Left colon (tissue), 2 donors: ENCODE data around the gene KCNH6. TPM values are rescaled to one million over a fixed set of nuclear protein-coding genes. Genes with fewer than 3 reads are reported as not detected.
A peak's percentile ranks its signal among the peaks of the same experiment; 100 is the strongest.

Experiments used
- ATAC-seq: fragments of 200-7000 bp; cut with Tn5 transposase; one replicate; pipeline ENCODE4 v1.9.1; 2020; ENCODE audit warnings: mild to moderate bottlenecking, moderate library complexity
- DNase-seq, 2 donors: peaks; one replicate each; pipeline ENCODE4 v3.0.0-alpha.2; 2020
- intact Hi-C, 2 donors: fragments of 100-400 bp; cut with DNase I in 1 of 2; cut with micrococcal nuclease in 1 of 2; formaldehyde crosslinking; loops; one replicate each; pipeline versions ENCODE4 v1.11.2 to v1.14.0; 2022; cut with DNase I, micrococcal nuclease
- total RNA-seq, 2 donors: library from RNA; stranded (reverse); fragmentation: NEBNext Ultra II Directional; extraction: Animal tissue kit (Norgen Biotek cat#: 25700); gene quantifications; one replicate each; pipeline ENCODE4 v1.2.1, GENCODE V29; 2021
- donor health status: DM: no; HTN: no; CAD: no.
- donor health status: DM: yes; HTN: yes; CAD: no.

KCNH6 gene
- total RNA-seq, 2 donors from 2014 or later = 0.58 to 1.1 TPM

DNA sequence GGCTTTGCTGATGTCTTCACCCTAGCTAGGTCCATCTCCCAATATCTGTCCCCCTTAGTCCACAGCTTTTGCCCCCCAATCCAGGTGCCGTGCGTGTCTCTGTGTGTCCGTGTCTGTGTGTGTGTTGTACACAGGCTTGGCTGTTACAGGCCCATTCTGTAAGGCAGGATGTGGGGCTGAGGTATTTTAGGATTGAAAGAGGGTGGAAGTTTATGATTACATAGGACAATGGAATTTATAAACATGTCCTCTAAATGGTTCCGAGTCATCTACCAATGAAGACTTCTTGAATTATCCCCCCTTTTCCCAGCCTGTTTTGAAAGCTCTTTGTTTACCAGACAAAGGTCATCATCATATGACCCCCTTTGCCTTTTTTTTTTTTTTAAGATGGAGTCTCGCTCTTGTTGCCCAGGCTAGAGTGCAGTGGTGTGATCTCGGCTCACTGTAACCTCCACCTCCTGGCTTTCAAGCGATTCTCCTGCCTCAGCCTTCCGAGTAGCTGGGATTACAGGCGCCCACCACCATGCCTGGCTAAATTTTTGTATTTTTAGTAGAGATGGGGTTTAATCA is 24.4 kb upstream of the KCNH6 start:
- DNase-seq (no peak), ATAC-seq (no peak)
- intact Hi-C loops = no loop called here

DNA sequence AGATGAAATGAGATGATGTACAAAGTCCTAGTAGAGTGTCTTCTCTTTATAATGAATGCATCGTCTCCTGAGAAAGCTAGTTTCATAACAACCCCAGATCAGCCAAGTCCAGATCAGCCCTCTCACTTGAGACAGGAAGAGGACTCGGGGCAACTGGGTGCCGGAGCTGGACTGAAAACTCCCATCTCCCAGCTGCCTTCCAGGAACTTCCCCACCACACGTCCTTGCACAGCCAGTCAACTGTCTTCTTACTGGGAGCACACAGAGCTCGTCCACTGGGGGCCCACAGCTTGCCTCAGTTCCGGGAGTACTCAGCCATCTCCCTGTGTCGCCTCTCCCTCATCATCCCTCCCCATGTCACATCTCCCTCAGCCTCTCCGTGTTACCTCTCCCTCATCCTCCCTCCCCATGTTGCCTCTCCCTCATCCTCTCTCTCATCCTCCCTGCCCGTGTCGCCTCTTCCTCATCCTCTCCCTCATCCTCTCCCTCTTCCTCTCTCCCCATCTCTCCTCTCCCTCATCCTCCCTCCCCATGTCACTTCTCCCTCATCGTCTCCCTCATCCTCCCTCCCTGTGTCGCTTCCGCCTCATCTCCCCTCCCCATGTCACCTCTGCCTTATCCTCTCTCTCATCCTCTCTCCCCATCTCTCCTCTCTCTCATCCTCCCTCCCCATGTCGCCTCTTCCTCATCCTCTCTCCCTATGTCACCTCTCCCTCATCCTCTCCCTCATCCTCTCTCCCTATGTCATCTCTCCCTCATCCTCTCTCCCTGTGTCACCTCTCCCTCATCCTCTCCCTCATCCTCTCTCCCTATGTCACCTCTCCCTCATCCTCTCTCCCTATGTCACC is 22.4 kb upstream of the KCNH6 start:
- ATAC-seq (no peak), DNase-seq (no peak)
- intact Hi-C loops = no loop called here

DNA sequence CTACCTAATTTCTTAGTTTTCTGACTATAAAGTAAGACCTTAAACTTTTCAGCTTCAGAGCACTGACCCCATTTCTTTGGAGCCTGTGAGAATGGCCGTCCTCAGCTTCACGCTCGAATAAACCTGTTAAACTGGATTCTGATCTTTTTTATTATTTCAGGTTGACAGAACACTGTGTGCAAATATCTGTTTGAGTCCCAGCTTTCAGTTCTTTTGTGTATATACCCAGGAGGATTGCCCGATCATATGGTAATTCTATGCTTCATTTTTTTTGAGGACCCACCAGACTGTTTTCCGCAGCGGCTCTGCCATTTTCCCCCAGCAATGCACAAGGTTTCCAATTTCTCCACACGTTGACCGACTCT is 19.8 kb upstream of the KCNH6 start:
- intact Hi-C loops = no loop called here
- ATAC-seq = peak; percentile 80
- no peak for DNase-seq

DNA sequence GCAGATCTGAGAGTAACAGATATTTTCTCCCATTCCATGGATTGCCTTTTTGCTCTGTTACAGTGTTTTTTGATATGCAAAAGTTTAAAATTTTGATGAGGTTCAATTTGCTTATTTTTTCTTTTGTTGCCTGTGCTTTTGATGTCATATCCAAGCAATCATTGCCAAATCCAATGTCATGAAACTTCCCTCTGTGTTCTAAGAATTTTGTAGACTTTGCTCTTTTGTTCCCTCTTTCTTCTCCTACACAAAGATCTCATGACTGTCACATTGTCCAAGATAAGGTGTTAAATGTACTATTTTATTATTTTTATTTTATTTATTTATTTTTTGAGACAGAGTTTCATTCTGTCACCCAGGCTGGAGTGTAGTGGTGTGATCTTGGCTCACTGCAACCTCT is 18.9 kb upstream of the KCNH6 start:
- no peak for DNase-seq
- ATAC-seq = no peak
- intact Hi-C loops = no loop called here

DNA sequence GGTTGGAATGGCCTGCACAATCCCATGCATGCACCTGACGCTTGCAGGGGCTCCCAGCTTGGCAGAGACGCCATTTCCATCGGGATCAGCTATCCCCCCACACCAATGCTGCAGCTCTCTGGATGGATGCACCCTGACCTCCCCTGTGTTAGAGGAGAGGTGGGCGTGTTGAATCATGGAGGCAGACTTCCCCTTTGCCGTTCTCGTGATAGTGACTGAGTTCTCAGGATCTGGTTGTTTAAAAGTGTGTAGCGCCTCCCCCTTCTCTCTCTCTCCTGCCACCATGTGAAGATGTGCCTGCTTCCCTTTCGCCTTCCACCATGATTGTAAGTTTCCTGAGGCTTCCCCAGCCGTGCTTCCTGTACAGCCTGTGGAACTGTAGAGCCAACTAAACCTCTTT is 17.8 kb upstream of the KCNH6 start:
- intact Hi-C loops = no loop called here
- no peak for DNase-seq
- ATAC-seq = no peak

DNA sequence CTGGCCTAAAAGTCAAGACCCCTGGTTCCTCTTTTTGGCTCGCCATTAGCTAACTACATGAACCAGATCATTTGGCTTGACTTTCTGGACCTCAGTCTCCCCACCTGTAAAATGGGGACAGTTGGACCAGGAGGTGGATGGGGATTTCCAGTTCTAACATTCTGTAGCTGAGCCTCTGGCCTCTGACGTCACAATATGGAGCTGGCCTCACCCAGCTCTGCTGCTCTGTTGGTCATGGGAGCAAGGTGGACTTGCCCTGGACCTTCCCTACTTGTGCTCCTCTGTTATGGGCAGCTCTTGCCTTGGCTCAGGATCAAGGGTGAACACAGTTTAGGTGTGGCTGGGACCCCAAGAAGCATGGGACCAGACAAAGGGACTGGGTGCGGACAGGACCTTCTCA is 16.5 kb upstream of the KCNH6 start:
- no peak for ATAC-seq
- intact Hi-C loops = no loop called here
- no peak for DNase-seq

DNA sequence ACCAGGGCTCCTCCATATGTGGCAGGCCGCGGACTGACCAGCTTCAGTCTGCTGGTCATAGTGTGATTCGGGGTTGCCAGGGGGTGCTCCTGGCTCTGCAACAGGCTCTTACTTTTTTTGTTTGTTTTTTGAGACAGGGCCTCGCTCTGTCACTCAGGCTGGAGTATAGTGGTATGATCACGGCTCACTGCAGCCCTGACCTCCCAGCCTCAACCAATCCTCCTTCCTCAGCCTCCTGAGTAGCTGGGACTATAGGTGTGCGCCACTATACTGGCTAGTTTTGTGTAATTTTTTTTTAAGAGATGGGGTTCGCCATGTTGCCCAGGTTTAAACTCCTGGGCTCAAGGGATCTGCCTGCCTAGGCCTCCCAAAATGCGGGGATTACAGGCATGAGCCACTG is 11.8 kb upstream of the KCNH6 start:
- no peak for ATAC-seq
- intact Hi-C loops = no loop called here
- no peak for DNase-seq

DNA sequence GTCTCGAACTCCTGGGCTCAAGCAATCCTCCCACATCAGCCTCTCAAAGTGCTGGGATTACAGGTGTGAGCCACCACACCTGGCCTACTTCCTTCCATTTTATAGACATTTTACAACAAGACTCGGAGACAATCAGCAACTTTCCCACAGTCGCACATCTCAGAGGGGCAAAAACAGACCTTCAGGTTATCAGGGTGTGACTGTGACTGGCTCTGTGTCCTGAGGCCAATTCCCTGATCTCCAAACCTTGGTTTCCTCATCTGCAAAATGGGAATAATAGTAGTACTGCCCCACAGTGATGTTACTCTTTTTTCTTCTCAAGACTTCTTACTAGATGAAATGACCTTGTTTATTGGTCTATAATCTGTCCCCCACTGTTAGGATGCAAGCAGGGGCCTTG is 10.8 kb upstream of the KCNH6 start:
- no peak for DNase-seq
- ATAC-seq = no peak
- intact Hi-C loops = no loop called here

DNA sequence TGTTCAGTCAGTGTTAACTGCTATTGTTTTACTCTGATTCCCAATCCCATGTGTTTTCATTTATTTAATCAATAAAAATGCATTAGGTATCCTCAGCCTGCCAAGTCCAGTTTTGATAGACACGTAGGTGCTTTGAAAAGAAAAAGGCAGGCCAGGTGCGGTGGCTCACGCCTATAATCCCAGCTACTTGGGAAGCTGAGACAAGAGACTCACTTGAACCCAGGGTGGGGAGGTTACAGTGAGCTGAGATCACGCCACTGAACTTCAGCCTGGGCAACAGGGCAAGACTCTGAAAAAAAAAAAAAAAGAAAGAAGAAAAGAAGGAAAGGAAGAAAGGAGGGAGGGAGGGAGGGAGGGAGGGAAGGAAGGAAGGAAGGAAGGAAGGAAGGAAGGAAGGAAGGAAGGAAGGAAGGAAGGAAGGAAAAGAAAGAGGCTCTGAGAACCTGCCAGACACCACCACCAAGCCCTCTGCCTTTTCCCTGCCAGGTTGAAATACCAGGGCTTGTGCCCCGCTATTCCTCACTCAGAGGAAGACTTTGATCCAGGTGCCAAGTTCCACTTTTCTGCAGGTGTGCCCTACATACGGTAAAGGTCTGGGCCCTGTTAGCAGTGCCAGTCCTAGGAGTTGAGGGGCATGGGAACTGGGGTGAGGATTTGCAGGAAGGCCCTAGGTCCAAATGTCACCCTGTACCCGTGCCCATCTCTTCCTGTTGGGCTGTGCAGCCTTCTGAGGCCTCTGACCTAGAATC is 10.1 kb upstream of the KCNH6 start:
- ATAC-seq (no peak), DNase-seq (no peak)
- intact Hi-C loops = no loop called here

DNA sequence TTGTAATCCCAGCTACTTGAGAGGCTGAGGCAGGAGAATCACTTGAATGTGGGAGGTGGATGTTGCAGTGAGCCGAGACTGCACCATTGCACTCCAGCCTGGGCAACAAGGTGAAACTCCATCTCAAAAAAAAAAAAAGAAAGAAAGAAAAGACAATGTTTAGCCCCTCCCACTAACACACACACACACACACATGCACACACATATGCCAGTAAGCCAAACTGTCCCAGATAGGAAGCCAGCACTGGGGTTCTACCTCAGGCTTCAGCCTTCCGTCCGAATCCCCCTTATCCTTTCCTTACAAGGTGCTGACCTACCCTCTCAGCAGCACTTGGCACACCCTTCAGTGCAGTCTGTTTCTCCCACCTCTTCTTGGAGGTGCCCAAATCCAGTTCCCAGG is 8.7 kb upstream of the KCNH6 start:
- DNase-seq = no peak
- intact Hi-C loops = no loop called here
- ATAC-seq = no peak

DNA sequence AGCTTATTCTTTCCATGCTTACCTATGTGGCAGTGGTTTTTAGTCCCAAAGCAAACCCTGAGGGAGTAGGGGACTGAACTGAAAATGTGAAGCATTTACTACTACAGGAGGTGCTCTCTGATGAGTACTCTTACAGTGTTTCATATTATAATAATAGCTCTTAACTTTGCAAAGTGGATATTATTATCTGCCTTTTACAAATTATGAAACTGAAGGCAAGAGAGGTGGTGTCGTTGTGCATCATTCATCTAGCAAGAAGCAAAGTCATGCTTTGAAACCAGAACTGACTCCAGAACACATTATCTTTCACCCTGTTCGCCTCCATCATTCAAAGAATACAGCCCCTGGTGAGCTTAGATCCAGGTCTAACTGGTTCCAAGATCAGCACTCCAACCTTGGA is 8.2 kb upstream of the KCNH6 start:
- ATAC-seq = no peak
- no peak for DNase-seq
- intact Hi-C loops = no loop called here

DNA sequence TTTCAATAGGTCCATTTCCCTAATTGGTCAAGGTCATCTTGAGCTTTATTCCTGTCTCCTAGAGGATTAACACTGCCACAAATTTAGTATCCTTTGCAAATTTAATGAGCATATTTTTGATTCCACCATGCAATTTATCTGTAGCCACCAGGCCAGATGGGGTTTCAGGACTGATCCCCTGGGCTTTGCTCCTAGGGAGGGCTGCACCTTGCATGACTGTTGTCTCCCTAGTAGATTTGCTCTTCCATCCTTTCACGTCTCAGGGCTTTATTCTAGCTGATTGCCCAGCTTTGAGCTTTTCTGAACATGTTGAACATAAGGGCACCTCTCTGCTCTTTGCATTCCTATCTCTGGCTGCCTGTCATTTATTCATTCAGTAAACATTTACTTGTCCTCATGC is 7.7 kb upstream of the KCNH6 start:
- intact Hi-C loops = no loop called here
- DNase-seq = no peak
- ATAC-seq = no peak

DNA sequence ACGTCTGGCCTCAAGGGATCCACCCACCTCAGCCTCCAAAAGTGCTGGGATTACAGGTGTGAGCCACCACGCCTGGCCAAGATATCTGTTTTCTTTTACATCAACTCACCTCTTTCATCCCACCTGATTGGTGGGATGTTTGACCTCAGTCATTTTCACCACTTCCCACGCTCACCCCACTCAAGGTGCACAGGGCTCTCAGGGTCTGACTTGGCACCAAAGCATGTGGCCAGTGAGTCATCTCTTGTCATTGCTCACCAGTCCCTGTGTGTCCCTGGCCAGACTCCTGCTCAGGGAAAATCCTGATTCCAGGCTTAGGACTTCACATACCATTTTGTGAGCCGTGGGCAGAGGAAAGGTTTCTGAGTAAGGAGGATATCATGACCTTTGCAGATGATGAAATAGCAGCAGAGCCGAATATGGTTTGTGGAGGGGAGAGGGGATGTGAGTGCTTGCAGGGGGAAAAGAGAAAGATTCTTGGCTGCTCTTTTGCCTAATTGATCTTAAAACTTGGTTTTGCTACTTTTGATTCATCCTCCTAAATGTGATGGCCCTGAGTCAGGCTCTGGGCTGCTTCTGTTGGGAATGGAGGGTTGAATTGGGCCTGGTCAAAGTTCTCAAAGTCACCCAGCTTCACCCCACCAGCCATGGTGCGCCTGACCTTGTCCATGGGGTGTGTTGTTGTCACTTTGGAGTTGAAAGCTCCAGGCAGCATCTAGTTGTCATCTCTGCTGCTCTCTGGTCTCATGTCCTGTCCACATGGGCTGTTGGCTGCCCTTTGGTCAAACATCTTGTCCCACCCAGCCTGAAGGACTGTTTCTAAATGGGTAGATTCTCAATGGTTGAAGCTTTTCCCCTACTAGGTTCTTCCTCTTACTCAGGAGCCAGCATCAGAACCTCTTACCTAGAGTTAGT is 6.0 kb upstream of the KCNH6 start:
- intact Hi-C loops = no loop called here
- ATAC-seq (no peak), DNase-seq (no peak)

DNA sequence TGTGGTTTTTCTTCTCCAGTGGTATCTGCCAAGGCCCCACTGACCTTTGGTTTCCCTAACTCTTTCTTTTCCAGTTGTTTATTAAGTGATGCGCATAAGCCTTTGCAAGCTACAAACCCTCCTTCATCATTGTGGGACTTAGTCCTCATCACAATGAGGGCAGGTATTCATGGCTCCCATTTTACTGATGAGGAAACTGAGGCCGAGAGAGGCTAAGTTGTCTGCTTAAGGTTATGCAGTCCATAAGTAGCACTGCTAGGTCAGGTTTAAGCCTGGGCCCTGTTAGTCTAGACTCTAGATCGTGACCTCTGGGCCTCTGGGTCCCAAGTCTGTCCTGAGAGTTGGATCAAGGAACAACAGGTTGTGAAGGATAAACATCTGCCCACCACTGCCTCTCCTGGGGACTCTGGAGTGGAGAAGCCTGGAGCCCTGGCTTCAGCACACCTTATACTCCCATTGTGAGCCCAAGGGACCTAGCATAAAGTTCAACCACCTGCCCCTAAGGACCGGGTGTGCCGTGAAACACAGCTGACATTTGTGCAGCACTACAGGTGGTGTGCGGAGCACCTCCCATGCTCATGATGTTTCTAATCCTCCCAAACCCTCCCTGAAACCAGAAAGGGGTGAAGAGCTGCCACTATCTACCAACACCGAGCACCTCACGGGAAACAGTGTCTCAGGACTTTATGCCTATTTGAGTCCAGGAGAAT is 5.2 kb upstream of the KCNH6 start:
- intact Hi-C loops = no loop called here
- ATAC-seq (peak; percentile 49), DNase-seq (no peak)

DNA sequence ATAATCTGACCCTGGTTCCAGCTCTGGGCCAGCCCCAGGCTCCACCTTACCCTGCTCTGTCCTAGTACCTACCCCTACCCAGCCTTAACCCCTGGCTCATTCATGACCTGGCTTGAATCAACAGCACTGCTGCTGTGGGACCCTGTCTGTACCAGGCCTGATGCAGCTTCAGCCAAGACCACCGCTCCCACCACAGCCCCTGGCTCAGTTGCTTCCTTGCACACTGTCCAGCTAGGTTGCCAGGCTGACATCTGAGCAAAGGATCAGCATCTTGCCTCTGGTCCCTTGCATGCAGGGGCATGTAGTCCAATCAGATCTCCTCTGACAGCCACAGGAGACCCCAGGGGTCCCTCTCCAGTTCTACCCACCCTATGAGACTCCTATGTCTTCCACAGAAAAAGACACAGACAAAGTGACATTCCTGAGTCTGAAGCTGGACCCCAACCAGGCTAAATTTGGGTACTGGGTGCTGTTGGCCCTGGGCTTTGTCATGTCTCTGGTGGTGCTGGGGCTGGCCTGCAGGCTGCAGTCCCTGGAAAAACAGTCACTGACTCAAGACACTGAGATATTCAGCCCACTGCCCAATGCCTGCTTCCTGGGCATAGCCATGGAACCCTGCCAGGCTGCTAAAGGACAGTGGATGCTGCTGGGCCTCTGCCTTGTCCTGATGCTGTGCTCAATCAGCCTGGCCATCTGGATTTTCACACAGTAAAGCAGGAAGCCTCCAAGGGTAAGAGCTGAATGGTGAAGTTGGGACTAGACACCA is 3.9 kb upstream of the KCNH6 start:
- DNase-seq = no peak
- intact Hi-C loops = no loop called here

DNA sequence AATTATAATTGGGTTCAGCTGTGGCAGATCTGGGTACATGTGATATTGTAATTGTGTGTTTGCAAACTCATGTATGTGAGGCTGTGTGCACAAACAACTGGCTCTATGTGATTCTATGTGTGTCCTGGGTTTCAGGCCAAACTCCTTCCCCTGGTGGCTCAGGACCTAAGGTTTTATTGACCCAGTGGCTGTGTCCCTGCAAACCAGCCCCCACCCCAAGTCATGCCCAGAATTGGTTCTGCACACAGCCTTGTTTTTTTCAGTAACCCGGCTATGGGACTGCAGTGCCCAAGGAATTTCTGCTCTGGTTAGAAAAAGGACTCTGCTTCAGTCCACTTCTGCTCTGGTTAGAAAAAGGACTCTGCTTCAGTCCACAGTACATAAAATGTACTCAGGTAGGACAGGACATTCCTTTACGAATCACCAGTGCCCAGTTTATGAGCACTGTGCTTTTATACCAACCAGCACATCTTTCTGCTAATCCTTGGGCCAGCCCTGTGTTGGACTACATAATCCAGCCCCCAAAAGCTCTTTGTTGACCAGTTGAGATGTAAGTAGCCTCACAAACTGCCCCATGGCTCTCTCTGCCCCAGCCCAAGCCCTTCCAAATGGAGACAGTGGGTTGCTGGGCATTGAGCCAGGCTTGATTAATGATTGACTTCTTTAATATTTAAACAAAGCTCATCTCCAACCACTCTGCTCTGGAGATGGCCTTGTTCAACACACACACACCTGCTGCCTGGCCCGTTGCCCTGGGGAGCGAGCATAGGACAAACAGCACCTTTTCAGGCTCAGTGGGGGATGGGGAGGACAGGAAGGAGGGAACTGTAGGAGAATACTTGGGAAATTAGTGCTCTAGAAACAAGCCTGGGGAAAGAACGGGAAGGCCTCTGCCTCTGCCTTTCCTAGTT is 2.9 kb upstream of the KCNH6 start:
- peak; percentile 84 to 86 for DNase-seq
- intact Hi-C loops = no loop called here
- ATAC-seq = peak; percentile 78

More for the DNA sequence above, 3.9 kb upstream of the KCNH6 start:
- no peak for ATAC-seq

DNA sequence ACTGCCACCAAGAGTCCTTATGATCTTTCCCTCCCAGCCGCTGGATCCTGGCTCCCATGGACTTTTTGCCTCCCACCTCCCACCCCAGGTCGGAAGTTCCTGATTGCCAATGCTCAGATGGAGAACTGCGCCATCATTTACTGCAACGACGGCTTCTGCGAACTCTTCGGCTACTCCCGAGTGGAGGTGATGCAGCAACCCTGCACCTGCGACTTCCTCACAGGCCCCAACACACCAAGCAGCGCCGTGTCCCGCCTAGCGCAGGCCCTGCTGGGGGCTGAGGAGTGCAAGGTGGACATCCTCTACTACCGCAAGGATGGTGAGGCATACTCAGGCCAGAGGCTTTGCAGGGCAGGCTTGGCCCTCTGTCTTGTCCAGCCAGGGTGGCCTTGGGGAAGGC is 893 bp downstream of the KCNH6 start:
- intact Hi-C loops = no loop called here
- DNase-seq (no peak), ATAC-seq (no peak)
